Activated naive CD4-positive, alpha-beta T cell treated with Interleukin-2 at 50 U/mL for 16 hours (primary cell): ENCODE data around the gene TINAGL1.

Experiments
- DNase-seq: peaks from one replicate; pipeline ENCODE4 v3.0.0-alpha.2; 2020

TINAGL1 gene

DNA sequence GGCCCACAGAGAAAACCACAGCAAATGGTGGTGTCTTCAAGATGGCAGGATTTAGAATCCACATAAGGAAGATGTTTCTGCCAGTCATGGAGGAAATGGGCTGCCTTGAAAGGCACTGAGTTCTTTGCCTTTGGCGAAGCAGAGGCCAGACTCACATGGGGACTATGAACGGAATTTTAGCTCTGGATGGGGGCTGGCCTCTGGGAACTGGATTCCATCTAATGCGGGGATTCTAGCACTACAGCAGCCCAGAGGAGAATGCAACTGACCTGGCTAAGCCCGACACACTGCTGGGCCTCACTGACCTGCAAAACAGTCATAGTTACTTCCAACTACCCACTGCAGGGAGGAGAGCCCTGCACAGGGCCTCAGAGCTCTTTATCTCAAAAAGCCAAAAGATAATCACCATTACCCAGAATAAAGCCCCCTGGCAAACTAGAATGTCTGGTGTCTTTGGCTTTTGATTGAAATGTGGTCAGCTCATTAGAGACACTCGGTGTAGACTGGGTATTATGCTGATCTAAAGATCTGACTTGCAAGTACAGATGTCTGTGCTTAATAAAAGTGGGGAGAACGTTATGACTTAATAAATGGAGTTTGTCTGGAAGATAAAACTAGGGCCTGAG is 52.7 kb downstream of the TINAGL1 start:
- no peak for DNase-seq

DNA sequence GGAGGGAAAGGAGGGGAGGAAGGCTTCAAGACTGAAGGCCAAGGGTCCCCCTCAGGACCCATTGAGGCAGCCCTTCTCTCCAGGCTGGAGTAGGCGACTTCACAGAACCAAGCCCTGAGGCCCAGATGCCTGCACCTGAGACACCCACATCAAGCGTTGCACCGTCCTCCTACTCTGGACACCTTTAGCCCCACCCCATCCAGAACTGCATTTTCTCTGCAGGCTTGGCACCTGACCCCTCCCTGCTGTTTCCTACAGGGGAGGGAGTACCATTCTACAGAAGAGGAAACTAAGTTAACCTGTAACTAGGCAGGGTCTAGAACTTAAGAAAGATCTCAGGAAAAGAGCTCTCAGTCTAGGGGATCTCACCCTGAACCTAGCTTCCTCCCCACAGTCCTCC is 56.3 kb downstream of the TINAGL1 start:
- DNase-seq, result no peak

DNA sequence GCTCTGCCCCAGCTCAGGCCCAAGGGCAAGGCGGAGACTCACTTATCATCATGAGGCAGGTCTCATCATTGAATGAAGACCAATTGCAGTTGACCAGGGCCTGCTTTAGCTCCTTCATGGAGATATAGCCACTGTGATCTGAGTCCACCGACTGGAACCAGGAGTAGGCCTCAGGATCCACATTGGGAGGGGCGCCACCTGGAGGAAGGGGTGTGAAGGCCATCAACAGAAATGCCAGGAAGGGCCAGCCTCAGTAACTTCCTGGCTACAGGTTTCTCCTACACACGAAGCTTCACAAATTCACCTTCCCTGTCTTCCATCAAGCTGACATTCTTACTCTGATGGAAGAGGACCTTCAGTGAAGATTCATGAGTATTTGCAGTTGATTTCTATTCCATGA is 56.8 kb downstream of the TINAGL1 start:
- DNase-seq, result peak; percentile 12
